ENCODE results near the gene SULT2B1. TPM values are rescaled to one million over a fixed set of nuclear protein-coding genes. Genes with fewer than 3 reads are reported as not detected.

SULT2B1 gene
- polyA plus RNA-seq, 3 donors from 2014 or later: not detected

DNA sequence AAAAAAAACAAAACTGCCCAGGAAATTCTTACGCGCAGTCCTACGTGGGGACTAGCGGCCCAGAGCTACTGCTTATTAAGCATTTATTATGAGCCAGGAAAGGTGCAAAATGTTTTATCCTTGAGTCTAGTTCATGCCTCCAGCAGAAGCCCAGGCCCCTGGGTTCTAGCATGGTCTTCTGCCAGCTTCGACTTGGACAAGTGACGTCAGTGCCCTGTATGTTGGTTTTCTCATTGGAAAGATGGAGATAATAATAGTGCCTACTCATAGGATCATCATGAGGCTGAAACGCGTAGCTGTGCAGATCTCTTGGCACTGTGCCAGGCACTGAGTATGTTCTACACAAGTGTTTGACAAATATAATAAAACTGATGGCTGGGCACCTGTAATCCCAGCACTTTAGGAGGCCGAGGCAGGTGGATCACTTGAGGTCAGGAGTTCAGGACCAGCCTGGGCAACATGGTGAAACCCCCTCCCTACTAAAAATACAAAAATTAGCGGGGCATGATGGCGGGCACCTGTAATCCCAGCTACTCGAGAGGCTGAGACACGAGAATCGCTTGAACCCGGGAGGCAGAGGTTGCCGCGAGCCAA, 12.4 kb upstream of the SULT2B1 start:
- no peak overlapping the region for H3K4me3 Mint-ChIP-seq
- H3K27me3 Mint-ChIP-seq (ENCODE audit: low read depth in 3 of 3): peaks cover 0 to 2% (median 0%) of the 10 kb centered on the region in 3 donors
- no peak overlapping the region for H3K27ac Mint-ChIP-seq
- no peaks in the 10 kb centered on the region for H3K4me1 Mint-ChIP-seq
- no peaks in the 10 kb centered on the region for H3K9me3 Mint-ChIP-seq
- no peaks in the 10 kb centered on the region for H3K36me3 Mint-ChIP-seq
- DNase-seq: no peak

DNA sequence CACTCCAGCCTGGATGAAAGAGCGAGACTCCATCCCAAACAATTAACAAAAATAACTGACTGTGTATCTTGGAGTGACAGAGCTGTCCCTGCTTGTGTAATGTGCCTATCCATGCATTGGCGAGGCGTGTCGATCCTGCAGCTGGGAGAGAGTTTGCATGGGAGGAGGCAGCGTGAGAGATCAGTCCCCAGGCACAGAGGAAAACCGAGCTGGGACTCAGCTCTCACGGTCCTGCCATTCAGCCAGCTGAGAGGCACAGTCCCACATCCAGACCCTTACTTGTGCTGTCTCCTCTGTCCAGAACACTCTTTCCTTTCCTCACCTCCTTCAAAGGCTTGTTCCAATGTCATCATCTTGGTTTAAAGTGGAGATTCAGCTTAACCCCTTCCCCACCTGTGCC, 11.9 kb upstream of the SULT2B1 start:
- Mint-ChIP-seq H3K27ac (no peak overlapping the region), H3K27me3 (ENCODE audit: low read depth in 3 of 3) (peaks cover 0 to 2% (median 0%) of the 10 kb centered on the region in 3 donors), H3K9me3 (no peaks in the 10 kb centered on the region), H3K36me3 (no peaks in the 10 kb centered on the region), H3K4me1 (no peaks in the 10 kb centered on the region), H3K4me3 (no peak overlapping the region)
- DNase-seq: no peak

GRCh38 chr19:48541813-48542212, 10.2 kb upstream of the SULT2B1 start:
- H3K4me1 Mint-ChIP-seq: no peaks in the 10 kb centered on the region

DNA sequence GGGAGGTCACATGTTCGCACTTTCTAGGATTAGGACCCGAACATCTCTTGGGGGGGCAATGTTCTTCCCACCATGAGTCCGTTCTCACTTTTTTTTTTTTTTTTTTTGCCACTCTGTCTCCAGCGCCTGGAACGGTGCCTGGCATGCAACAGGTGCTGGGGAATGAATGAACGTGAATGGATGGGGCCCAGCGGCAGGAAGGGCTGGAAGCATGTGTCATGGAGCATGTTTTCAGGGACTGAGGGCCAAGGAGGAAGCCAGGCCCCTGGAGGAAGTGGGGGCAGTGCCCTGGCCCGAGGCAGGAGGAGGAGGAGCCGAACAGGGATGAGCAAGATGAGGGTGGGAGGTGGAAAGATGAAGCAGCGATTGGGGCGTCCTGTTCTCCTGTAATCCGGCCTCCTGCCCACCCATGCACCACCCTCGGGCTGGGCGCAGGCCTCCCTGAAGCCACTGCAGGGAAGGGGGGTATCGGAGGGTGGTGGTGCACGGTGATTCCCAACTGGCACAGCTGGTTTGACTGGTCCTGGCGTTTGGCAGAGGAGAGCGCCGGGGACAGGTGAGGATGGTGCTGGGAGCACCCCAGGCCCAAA, 8.8 kb upstream of the SULT2B1 start:
- H3K36me3 Mint-ChIP-seq: no peaks in the 10 kb centered on the region
- H3K4me3 Mint-ChIP-seq: no peak overlapping the region
- H3K27ac Mint-ChIP-seq: no peak overlapping the region
- peaks cover 2 to 4% (median 3%) of the 10 kb centered on the region in 3 donors for H3K27me3 Mint-ChIP-seq (ENCODE audit: low read depth in 3 of 3)
- DNase-seq: no peak
- no peaks in the 10 kb centered on the region for H3K9me3 Mint-ChIP-seq
- H3K4me1 Mint-ChIP-seq: no peaks in the 10 kb centered on the region

More at GRCh38 chr19:48541813-48542212, 10.2 kb upstream of the SULT2B1 start:
- DNase-seq: no peak
- Mint-ChIP-seq H3K4me3 (no peak overlapping the region), H3K36me3 (no peaks in the 10 kb centered on the region), H3K9me3 (no peaks in the 10 kb centered on the region), H3K27ac (no peak overlapping the region), H3K27me3 (ENCODE audit: low read depth in 3 of 3) (peaks cover 2% of the 10 kb centered on the region in 3 donors)

- Mint-ChIP-seq H3K4me1 (no peaks in the 10 kb centered on the region), H3K27me3 (ENCODE audit: low read depth in 3 of 3) (peaks cover 2 to 4% (median 3%) of the 10 kb centered on the region in 3 donors), H3K4me3 (no peak overlapping the region), H3K36me3 (no peaks in the 10 kb centered on the region), H3K27ac (no peak overlapping the region), H3K9me3 (no peaks in the 10 kb centered on the region)
- DNase-seq: no peak
These were observed 6.9 kb upstream of the SULT2B1 start for GRCh38 chr19:48544856-48545750.

- H3K4me1 Mint-ChIP-seq: no peaks in the 10 kb centered on the region
- H3K27ac Mint-ChIP-seq: no peak overlapping the region
- no peaks in the 10 kb centered on the region for H3K9me3 Mint-ChIP-seq
- H3K36me3 Mint-ChIP-seq: no peaks in the 10 kb centered on the region
- DNase-seq: no peak
- H3K27me3 Mint-ChIP-seq (ENCODE audit: low read depth in 3 of 3): peaks cover 2 to 6% (median 3%) of the 10 kb centered on the region in 3 donors
- no peak overlapping the region for H3K4me3 Mint-ChIP-seq
These were observed 4.2 kb upstream of the SULT2B1 start for GRCh38 chr19:48547722-48548121.

- H3K36me3 Mint-ChIP-seq: no peaks in the 10 kb centered on the region
- DNase-seq: no peak
These were observed 3.6 kb upstream of the SULT2B1 start for GRCh38 chr19:48548253-48548911.

DNA sequence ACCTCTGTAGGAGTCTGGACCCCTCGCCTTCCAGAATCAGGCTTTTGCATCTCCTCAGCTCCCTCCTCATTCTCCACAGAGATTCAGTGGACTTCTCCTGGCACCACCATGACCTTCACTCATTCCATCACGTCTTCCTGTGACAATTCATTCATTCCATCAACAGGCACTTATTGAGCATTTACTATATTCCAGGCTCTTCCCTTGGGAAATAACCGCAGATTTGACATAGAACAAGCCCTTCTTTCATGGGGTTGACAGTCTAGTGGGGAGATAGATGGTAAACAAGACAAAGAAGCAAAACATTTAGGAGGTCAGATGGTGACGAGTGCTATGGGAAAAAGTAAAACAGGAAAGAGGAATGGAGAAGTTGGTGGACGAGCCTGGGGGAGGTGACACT, 2.6 kb upstream of the SULT2B1 start:
- Mint-ChIP-seq H3K9me3 (no peaks in the 10 kb centered on the region), H3K27ac (no peak overlapping the region), H3K4me3 (no peak overlapping the region), H3K27me3 (ENCODE audit: low read depth in 3 of 3) (peaks cover 2 to 10% (median 3%) of the 10 kb centered on the region in 3 donors), H3K4me1 (no peaks in the 10 kb centered on the region), H3K36me3 (no peaks in the 10 kb centered on the region)
- DNase-seq: no peak

More at GRCh38 chr19:48548253-48548911, 3.6 kb upstream of the SULT2B1 start:
- Mint-ChIP-seq H3K9me3 (no peaks in the 10 kb centered on the region), H3K4me1 (no peaks in the 10 kb centered on the region), H3K27me3 (ENCODE audit: low read depth in 3 of 3) (peaks cover 2 to 10% (median 3%) of the 10 kb centered on the region in 3 donors), H3K27ac (no peak overlapping the region), H3K4me3 (no peak overlapping the region)

DNA sequence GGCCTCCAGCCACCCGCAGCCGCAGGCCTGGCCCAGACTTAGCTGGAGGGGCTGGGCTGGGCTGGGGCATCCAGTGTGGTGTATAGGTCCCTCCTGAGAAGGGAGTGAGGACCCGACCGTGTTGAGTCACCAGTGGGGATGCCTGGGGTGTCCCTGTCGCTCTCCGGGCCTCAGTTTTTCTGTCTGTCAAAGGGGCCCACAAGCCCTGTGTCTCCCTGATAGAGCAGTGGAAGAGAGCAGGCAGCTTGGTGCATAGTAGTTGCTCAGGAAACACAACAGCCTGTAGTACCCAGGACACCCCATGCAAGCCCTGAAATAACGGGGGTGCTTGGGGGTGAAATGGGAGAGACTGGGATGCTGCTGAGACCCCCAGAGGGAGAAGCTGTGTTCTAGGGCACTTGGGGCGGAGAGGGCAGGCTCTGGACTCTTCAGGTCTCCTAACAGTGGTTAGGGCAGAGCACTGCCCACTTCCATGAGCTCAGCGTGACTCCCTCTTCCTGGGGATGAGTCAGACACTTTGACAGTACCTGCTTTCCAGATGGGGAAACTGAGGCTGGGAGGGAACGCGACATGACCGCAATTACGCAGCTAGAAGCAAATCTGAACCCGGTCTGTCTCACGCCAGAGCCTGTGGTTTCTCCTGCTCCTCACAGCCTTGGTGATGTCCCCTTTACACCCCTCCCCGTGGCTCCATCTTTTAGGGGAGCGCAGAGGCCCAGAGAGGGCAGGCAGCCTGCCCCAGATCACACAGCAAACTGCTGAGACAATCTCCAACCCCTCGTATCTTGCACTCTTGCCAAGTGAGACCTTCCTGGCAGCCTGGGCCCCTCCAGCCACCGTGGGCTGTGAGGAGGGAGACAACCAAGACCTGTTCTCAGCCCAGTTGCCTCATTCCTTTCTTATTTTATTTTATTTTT, 692 bp downstream of the SULT2B1 start:
- Mint-ChIP-seq H3K36me3 (no peaks in the 10 kb centered on the region), H3K4me1 (no peaks in the 10 kb centered on the region)
- no peak for DNase-seq

GRCh38 chr19:48553676-48554384, 1.9 kb downstream of the SULT2B1 start:
- no peak for DNase-seq
- no peaks in the 10 kb centered on the region for H3K9me3 Mint-ChIP-seq
- peaks cover 1 to 10% (median 2%) of the 10 kb centered on the region in 3 donors for H3K27me3 Mint-ChIP-seq (ENCODE audit: low read depth in 3 of 3)
- no peak overlapping the region for H3K4me3 Mint-ChIP-seq
- H3K4me1 Mint-ChIP-seq: peaks cover 0 to 2% of the 10 kb centered on the region in 2 donors
- H3K27ac Mint-ChIP-seq: no peak overlapping the region
- no peaks in the 10 kb centered on the region for H3K36me3 Mint-ChIP-seq

More for the DNA sequence above, 692 bp downstream of the SULT2B1 start:
- H3K27ac Mint-ChIP-seq: no peak overlapping the region
- no peaks in the 10 kb centered on the region for H3K9me3 Mint-ChIP-seq
- no peak overlapping the region for H3K4me3 Mint-ChIP-seq
- H3K27me3 Mint-ChIP-seq (ENCODE audit: low read depth in 3 of 3): peaks cover 0 to 7% (median 2%) of the 10 kb centered on the region in 3 donors

DNA sequence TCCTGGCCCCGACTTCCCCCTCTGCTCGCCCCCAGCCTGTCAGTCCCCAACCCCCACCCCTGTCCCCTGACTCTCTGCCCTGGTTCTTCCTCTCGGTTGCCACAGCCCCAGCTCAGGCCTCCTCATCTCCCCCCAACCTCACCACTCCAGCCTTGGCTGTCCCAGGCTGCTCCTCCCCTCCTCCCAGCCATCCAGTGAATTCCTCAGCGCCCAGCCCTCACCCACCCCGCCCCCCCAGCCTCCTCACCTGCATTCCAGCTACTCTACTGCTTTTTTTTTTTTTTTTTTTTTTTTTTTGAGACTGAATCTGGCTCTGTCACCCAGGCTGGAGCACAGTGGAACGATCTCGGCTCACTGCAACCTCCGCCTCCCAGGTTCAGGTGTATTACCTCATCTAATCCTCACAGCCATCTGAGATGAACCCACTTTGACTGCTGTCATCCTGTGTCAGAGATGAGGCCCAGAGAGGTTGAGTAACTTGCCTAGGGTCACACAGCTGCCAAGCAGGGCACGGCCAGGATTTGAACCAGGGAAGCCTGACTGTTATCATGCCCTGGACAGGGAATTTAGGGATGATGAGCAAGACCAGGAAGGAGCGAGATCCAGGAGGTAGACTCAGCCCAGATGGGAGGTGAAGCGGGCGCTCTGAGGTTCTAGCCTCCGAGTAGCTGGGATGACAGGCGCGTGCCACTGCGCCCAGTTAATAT, 2.6 kb downstream of the SULT2B1 start:
- Mint-ChIP-seq H3K27ac (no peak overlapping the region), H3K36me3 (no peaks in the 10 kb centered on the region)
- DNase-seq: no peak

DNA sequence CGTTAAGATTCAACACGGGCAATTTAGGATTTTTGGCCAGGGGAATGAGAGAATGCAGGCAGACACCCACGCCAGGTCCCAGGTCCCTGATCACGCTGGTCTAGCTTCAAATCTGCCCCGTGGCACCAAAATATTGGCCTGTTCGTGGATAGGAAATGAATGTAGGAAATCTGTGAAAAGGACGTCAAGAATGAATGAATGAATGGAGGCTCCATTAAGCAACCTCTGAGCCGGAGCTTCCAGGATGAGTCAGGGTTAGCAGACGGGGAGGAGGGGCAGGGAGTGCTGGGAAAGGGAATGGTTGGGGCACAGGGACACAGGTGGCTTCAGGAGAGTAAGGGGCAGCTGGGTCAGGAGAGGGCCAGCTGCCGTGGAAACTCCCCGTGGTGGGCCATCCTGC, 4.2 kb downstream of the SULT2B1 start:
- Mint-ChIP-seq H3K36me3 (no peaks in the 10 kb centered on the region), H3K27ac (no peak overlapping the region), H3K4me3 (no peak overlapping the region), H3K4me1 (peaks cover 0 to 2% of the 10 kb centered on the region in 2 donors), H3K27me3 (ENCODE audit: low read depth in 3 of 3) (peaks cover 2 to 10% (median 2%) of the 10 kb centered on the region in 3 donors), H3K9me3 (no peaks in the 10 kb centered on the region)
- DNase-seq: no peak

More for the DNA sequence above, 2.6 kb downstream of the SULT2B1 start:
- no peak overlapping the region for H3K4me3 Mint-ChIP-seq
- H3K4me1 Mint-ChIP-seq: peaks cover 0 to 2% of the 10 kb centered on the region in 2 donors
- no peaks in the 10 kb centered on the region for H3K9me3 Mint-ChIP-seq
- H3K27me3 Mint-ChIP-seq (ENCODE audit: low read depth in 3 of 3): peaks cover 2 to 10% (median 2%) of the 10 kb centered on the region in 3 donors
